ENCODE data around the gene STAT6. TPM values are rescaled to one million over a fixed set of nuclear protein-coding genes. Genes with fewer than 3 reads are reported as not detected.

The STAT6 gene
- total and polyA plus RNA-seq, 10 of the 15 experiments (the other 5 are each of a cell fraction or from before 2014, with no cell fraction given): 14.2 to 176 (median 89.6) TPM

DNA sequence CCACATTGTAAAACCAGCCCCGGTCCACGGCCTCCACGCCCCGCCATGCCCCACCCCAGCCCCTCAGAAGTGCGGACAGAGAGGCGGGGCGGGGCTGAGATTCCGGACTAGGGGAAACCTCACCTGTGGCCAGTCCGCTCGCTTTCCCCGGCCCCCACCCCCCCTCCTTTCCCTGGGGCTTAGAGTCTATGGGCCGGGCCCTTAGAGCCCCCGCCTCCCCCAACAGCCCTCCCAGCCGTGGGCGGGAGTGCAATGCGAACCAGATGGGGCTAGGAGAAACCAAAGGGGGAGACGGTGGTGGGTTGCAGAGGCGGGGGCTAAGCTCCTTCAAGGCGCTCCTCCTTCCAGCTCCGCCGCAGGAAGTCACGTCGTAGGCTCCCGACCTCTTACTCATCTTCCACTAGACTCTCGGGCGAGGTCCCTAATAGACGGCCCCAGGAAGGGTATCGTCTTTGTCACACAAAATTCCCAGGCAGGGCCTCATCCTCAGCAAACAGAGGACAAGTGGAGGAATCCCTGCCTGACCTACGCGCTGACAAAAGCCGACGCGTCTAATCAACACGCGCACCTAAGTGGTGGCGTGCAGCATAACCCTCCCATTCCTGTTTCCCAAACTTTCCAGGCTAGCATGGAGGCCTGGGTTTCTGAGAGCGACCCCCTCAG lies 23.3 kb downstream of the STAT6 start (continued):
- no peak for TF ChIP-seq NR2F1 (conservative IDR thresholded peaks at IDR 0.05)
- peak; percentile 2; the same call in 1 of the 2 replicates for TF ChIP-seq TARDBP (IDR thresholded peaks at IDR 0.05; ENCODE audit: borderline replicate concordance)
- TF ChIP-seq LARP7 (IDR thresholded peaks at IDR 0.05): peak; percentile 81
- no peak for TF ChIP-seq RUNX3 (IDR thresholded peaks at IDR 0.05; ENCODE audit: low read length)
- no peak for TF ChIP-seq FOXM1 (IDR thresholded peaks at IDR 0.05; ENCODE audit: low read depth, low read length)
- peak; percentile 53 for TF ChIP-seq SMAD1 (IDR thresholded peaks at IDR 0.05; ENCODE audit: low read depth, partially characterized antibody)
- TF ChIP-seq BCL11A (IDR thresholded peaks at IDR 0.05; ENCODE audit: low read depth, low read length): no peak
- TF ChIP-seq RBBP5 (conservative IDR thresholded peaks at IDR 0.05): no peak
- TF ChIP-seq, protein P1, sequence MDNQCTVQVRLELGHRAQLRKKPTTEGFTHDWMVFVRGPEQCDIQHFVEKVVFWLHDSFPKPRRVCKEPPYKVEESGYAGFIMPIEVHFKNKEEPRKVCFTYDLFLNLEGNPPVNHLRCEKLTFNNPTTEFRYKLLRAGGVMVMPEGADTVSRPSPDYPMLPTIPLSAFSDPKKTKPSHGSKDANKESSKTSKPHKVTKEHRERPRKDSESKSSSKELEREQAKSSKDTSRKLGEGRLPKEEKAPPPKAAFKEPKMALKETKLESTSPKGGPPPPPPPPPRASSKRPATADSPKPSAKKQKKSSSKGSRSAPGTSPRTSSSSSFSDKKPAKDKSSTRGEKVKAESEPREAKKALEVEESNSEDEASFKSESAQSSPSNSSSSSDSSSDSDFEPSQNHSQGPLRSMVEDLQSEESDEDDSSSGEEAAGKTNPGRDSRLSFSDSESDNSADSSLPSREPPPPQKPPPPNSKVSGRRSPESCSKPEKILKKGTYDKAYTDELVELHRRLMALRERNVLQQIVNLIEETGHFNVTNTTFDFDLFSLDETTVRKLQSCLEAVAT (IDR thresholded peaks at IDR 0.05): no peak
- no peak for TF ChIP-seq RAD21 (IDR thresholded peaks at IDR 0.05; ENCODE audit: insufficient read depth, low read depth, low read length)
- no peak for TF ChIP-seq ELK1 (IDR thresholded peaks at IDR 0.05; ENCODE audit: low read depth, low read length)
- no peak for TF ChIP-seq ZNF24 (IDR thresholded peaks at IDR 0.05)
- TF ChIP-seq, protein P2, sequence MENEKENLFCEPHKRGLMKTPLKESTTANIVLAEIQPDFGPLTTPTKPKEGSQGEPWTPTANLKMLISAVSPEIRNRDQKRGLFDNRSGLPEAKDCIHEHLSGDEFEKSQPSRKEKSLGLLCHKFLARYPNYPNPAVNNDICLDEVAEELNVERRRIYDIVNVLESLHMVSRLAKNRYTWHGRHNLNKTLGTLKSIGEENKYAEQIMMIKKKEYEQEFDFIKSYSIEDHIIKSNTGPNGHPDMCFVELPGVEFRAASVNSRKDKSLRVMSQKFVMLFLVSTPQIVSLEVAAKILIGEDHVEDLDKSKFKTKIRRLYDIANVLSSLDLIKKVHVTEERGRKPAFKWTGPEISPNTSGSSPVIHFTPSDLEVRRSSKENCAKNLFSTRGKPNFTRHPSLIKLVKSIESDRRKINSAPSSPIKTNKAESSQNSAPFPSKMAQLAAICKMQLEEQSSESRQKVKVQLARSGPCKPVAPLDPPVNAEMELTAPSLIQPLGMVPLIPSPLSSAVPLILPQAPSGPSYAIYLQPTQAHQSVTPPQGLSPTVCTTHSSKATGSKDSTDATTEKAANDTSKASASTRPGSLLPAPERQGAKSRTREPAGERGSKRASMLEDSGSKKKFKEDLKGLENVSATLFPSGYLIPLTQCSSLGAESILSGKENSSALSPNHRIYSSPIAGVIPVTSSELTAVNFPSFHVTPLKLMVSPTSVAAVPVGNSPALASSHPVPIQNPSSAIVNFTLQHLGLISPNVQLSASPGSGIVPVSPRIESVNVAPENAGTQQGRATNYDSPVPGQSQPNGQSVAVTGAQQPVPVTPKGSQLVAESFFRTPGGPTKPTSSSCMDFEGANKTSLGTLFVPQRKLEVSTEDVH (IDR thresholded peaks at IDR 0.05; ENCODE audit: low read depth, partially characterized antibody): no peak
- no peak for TF ChIP-seq YBX1 (IDR thresholded peaks at IDR 0.05)
- no peak for TF ChIP-seq NRF1 (conservative IDR thresholded peaks at IDR 0.05; ENCODE audit: low read depth, low read length)
- TF ChIP-seq GATAD2B (conservative IDR thresholded peaks at IDR 0.05; ENCODE audit: low read depth): no peak
- TF ChIP-seq, protein P3, sequence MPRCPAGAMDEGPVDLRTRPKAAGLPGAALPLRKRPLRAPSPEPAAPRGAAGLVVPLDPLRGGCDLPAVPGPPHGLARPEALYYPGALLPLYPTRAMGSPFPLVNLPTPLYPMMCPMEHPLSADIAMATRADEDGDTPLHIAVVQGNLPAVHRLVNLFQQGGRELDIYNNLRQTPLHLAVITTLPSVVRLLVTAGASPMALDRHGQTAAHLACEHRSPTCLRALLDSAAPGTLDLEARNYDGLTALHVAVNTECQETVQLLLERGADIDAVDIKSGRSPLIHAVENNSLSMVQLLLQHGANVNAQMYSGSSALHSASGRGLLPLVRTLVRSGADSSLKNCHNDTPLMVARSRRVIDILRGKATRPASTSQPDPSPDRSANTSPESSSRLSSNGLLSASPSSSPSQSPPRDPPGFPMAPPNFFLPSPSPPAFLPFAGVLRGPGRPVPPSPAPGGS (IDR thresholded peaks at IDR 0.05; ENCODE audit: borderline replicate concordance, insufficient read depth, low read depth, low read length, poor library complexity, severe bottlenecking): no peak
- no peak; the same call in none of the 2 replicates for TF ChIP-seq EED (IDR thresholded peaks at IDR 0.05; ENCODE audit: low read depth)
- no peak for TF ChIP-seq IRF4 (IDR thresholded peaks at IDR 0.05; ENCODE audit: low read depth, low read length)
- TF ChIP-seq ZBED1 (IDR thresholded peaks at IDR 0.05; ENCODE audit: borderline replicate concordance): peak; percentile 82; the same call in 1 of the 2 replicates
- no peak for TF ChIP-seq DPF2 (IDR thresholded peaks at IDR 0.05)
- TF ChIP-seq BACH1 (IDR thresholded peaks at IDR 0.05; ENCODE audit: borderline replicate concordance): 0 out of 2 replicates have a peak, but pooled peaks have one; percentile 12
- TF ChIP-seq SP1 (IDR thresholded peaks at IDR 0.05; ENCODE audit: low read depth, low read length): no peak
